GM23248 (cell line): ENCODE results near the gene CCT4.

Experiments
- EZH2 ChIP-seq: fragments of 200-600 bp; sonication (generic); IDR thresholded peaks from 2 replicates; pipeline ENCODE4 v1.6.1; 2018; ENCODE audit warnings: antibody characterized with exemption, mild to moderate bottlenecking; ENCODE audit not compliant: insufficient read depth, poor library complexity, severe bottlenecking
- EZH2phosphoT487 ChIP-seq: fragments of 200-600 bp; sonication (generic); IDR thresholded peaks from 2 replicates; pipeline ENCODE4 v1.6.1; 2018; ENCODE audit warnings: antibody characterized with exemption, moderate library complexity, mild to moderate bottlenecking, low read depth; ENCODE audit not compliant: insufficient read depth

- TF ChIP-seq EZH2 (no peak), EZH2phosphoT487 (no peak)
Observed at GRCh38 chr2:61841286-61841685, 47.2 kb downstream of the CCT4 start.
